NT2/D1 (cell line): Measurements from ENCODE around the gene PPP2R5C.

Experiments
- SUZ12 ChIP-seq: IDR thresholded peaks from 2 replicates; pipeline ENCODE4 v1.6.1; 2011; ENCODE audit not compliant: insufficient read length, insufficient read depth; ENCODE audit errors: extremely low read depth
- YY1 ChIP-seq: IDR thresholded peaks from 2 replicates; pipeline ENCODE4 v1.6.1; 2011; ENCODE audit not compliant: insufficient read length, insufficient read depth
- ZNF274 ChIP-seq: IDR thresholded peaks from 2 replicates; pipeline ENCODE4 v1.6.1; 2011; ENCODE audit warnings: mild to moderate bottlenecking, low read depth, low read length

- no peak for TF ChIP-seq ZNF274
- no peak for TF ChIP-seq YY1
- no peak for TF ChIP-seq SUZ12
Measured at GRCh38 chr14:101767618-101768362, 6.3 kb downstream of the PPP2R5C start.
